Panc1 (cell line): ENCODE data around the gene MGST2. TPM values are rescaled to one million over a fixed set of nuclear protein-coding genes. Genes with fewer than 3 reads are reported as not detected.

Experiments used
- total RNA-seq: library from RNA; stranded (reverse); gene quantifications from one replicate; pipeline ENCODE4 v1.2.1, GENCODE V29; 2021; ENCODE audit not compliant: unreplicated experiment

Gene MGST2
- total RNA-seq, 1 experiment from 2014 or later, result 17.4 TPM

Other genes starting within 250 kb of the MGST2 start
- gene RAB33B, start 211.7 kb upstream of the MGST2 start, total RNA-seq, result 4.5 TPM
- gene SETD7, start 109.6 kb upstream of the MGST2 start, total RNA-seq, result 24.8 TPM